HUES48 (cell line): Measurements from ENCODE around the gene TOGARAM1.

Experiments used
- H3K27ac ChIP-seq: one replicate; pipeline ENCODE4 v1.7.0; 2013; ENCODE audit warnings: low read depth, low read length, inconsistent platforms
- H3K27me3 ChIP-seq: 2 replicates; pipeline ENCODE4 v1.6.1; 2013; ENCODE audit warnings: mild to moderate bottlenecking, low read length; ENCODE audit not compliant: control insufficient read depth, insufficient read depth
- H3K36me3 ChIP-seq: 2 replicates; pipeline ENCODE4 v1.6.1; 2013; ENCODE audit warnings: low read length; ENCODE audit not compliant: control insufficient read depth, insufficient read depth
- H3K4me1 ChIP-seq: 2 replicates; pipeline ENCODE4 v1.6.1; 2013; ENCODE audit warnings: mild to moderate bottlenecking, low read length; ENCODE audit not compliant: control insufficient read depth, insufficient read depth
- H3K4me3 ChIP-seq: 2 replicates; pipeline ENCODE4 v1.5.1; 2013; ENCODE audit warnings: mild to moderate bottlenecking, low read depth, low read length
- H3K9ac ChIP-seq: 2 replicates; pipeline ENCODE4 v1.6.1; 2013; ENCODE audit warnings: mild to moderate bottlenecking, low read depth, low read length, moderate library complexity
- H3K9me3 ChIP-seq: 2 replicates; pipeline ENCODE4 v1.6.1; 2013; ENCODE audit warnings: low read length; ENCODE audit not compliant: control insufficient read depth, insufficient read depth

The TOGARAM1 gene

GRCh38 chr14:45091710-45092109 is 129.7 kb downstream of the TOGARAM1 start:
- Histone ChIP-seq H3K4me1 (no peaks in the 10 kb centered on the region), H3K36me3 (peaks cover 24% of the 10 kb centered on the region), H3K4me3 (no peak overlapping the region), H3K9me3 (no peaks in the 10 kb centered on the region), H3K27me3 (no peaks in the 10 kb centered on the region), H3K9ac (no peak overlapping the region), H3K27ac (no peak overlapping the region)

- Histone ChIP-seq H3K27ac (no peak overlapping the region), H3K4me1 (no peaks in the 10 kb centered on the region), H3K9me3 (no peaks in the 10 kb centered on the region), H3K36me3 (peaks cover 47% of the 10 kb centered on the region), H3K4me3 (no peak overlapping the region), H3K9ac (no peak overlapping the region), H3K27me3 (no peaks in the 10 kb centered on the region)
These were observed 132.3 kb downstream of the TOGARAM1 start for GRCh38 chr14:45094275-45094674.

- Histone ChIP-seq H3K36me3 (peaks cover 53% of the 10 kb centered on the region), H3K4me1 (no peaks in the 10 kb centered on the region), H3K9ac (no peak overlapping the region), H3K27me3 (no peaks in the 10 kb centered on the region), H3K4me3 (no peak overlapping the region), H3K27ac (no peak overlapping the region), H3K9me3 (no peaks in the 10 kb centered on the region)
These were observed 133.2 kb downstream of the TOGARAM1 start for GRCh38 chr14:45095143-45095542.

GRCh38 chr14:45096218-45096617 is 134.2 kb downstream of the TOGARAM1 start:
- no peak overlapping the region for H3K27ac ChIP-seq
- H3K9me3 ChIP-seq, result no peaks in the 10 kb centered on the region
- H3K27me3 ChIP-seq, result no peaks in the 10 kb centered on the region
- peaks cover 64% of the 10 kb centered on the region for H3K36me3 ChIP-seq
- no peaks in the 10 kb centered on the region for H3K4me1 ChIP-seq
- no peak overlapping the region for H3K9ac ChIP-seq
- H3K4me3 ChIP-seq, result no peak overlapping the region

- peaks cover 96% of the 10 kb centered on the region for H3K36me3 ChIP-seq
These were observed 141.8 kb downstream of the TOGARAM1 start for GRCh38 chr14:45103806-45104205.

GRCh38 chr14:45104561-45104960 is 142.6 kb downstream of the TOGARAM1 start:
- no peaks in the 10 kb centered on the region for H3K27me3 ChIP-seq
- H3K36me3 ChIP-seq, result peaks cover 98% of the 10 kb centered on the region
- H3K9me3 ChIP-seq, result no peaks in the 10 kb centered on the region
- no peak overlapping the region for H3K9ac ChIP-seq
- H3K4me3 ChIP-seq, result no peak overlapping the region
- H3K27ac ChIP-seq, result no peak overlapping the region
- H3K4me1 ChIP-seq, result no peaks in the 10 kb centered on the region

More at GRCh38 chr14:45103806-45104205, 141.8 kb downstream of the TOGARAM1 start:
- no peaks in the 10 kb centered on the region for H3K27me3 ChIP-seq
- no peak overlapping the region for H3K27ac ChIP-seq
- no peak overlapping the region for H3K9ac ChIP-seq
- no peaks in the 10 kb centered on the region for H3K9me3 ChIP-seq
- no peak overlapping the region for H3K4me3 ChIP-seq
- H3K4me1 ChIP-seq, result no peaks in the 10 kb centered on the region

- peak overlapping the region; percentile 1 for H3K27ac ChIP-seq
These were observed 151.1 kb downstream of the TOGARAM1 start for GRCh38 chr14:45112896-45113781.

GRCh38 chr14:45114327-45114726 is 152.3 kb downstream of the TOGARAM1 start:
- Histone ChIP-seq H3K36me3 (peaks cover 94% of the 10 kb centered on the region), H3K4me3 (no peak overlapping the region), H3K9me3 (no peaks in the 10 kb centered on the region), H3K4me1 (no peaks in the 10 kb centered on the region), H3K9ac (no peak overlapping the region), H3K27me3 (no peaks in the 10 kb centered on the region), H3K27ac (no peak overlapping the region)

More at GRCh38 chr14:45112896-45113781, 151.1 kb downstream of the TOGARAM1 start:
- Histone ChIP-seq H3K4me3 (no peak overlapping the region), H3K9ac (no peak overlapping the region), H3K4me1 (no peaks in the 10 kb centered on the region), H3K9me3 (no peaks in the 10 kb centered on the region), H3K27me3 (no peaks in the 10 kb centered on the region), H3K36me3 (peaks cover 94% of the 10 kb centered on the region)

- no peak overlapping the region for H3K27ac ChIP-seq
- H3K36me3 ChIP-seq, result peaks cover 94% of the 10 kb centered on the region
- H3K27me3 ChIP-seq, result no peaks in the 10 kb centered on the region
These were observed 156.6 kb downstream of the TOGARAM1 start for GRCh38 chr14:45118594-45118993.

GRCh38 chr14:45120096-45120495 is 158.1 kb downstream of the TOGARAM1 start:
- Histone ChIP-seq H3K9me3 (no peaks in the 10 kb centered on the region), H3K4me1 (no peaks in the 10 kb centered on the region), H3K4me3 (no peak overlapping the region), H3K27ac (no peak overlapping the region), H3K36me3 (peaks cover 90% of the 10 kb centered on the region), H3K9ac (no peak overlapping the region), H3K27me3 (no peaks in the 10 kb centered on the region)

More at GRCh38 chr14:45118594-45118993, 156.6 kb downstream of the TOGARAM1 start:
- Histone ChIP-seq H3K9ac (no peak overlapping the region), H3K4me1 (no peaks in the 10 kb centered on the region), H3K9me3 (no peaks in the 10 kb centered on the region), H3K4me3 (no peak overlapping the region)

GRCh38 chr14:45123271-45123670 is 161.3 kb downstream of the TOGARAM1 start:
- Histone ChIP-seq H3K4me3 (no peak overlapping the region), H3K9me3 (no peaks in the 10 kb centered on the region), H3K9ac (no peak overlapping the region), H3K4me1 (no peaks in the 10 kb centered on the region), H3K27ac (no peak overlapping the region), H3K27me3 (no peaks in the 10 kb centered on the region), H3K36me3 (peaks cover 89% of the 10 kb centered on the region)
